ENCODE measurements around the gene ATP1A1. TPM values are rescaled to one million over a fixed set of nuclear protein-coding genes. Genes with fewer than 3 reads are reported as not detected.

ATP1A1 gene
- total and polyA plus RNA-seq, 9 of the 15 experiments (the other 6 are each of a cell fraction or from before 2014, with no cell fraction given): 99.3 to 513 (median 234) TPM

- TF ChIP-seq ZNF407 (IDR thresholded peaks at IDR 0.05; ENCODE audit: low read depth) (no peak), ETS2 (tag; IDR thresholded peaks at IDR 0.05; ENCODE audit: borderline replicate concordance, poor library complexity, severe bottlenecking) (no peak), CEBPG (CRISPR knock-in tag; IDR thresholded peaks at IDR 0.05) (no peak), CEBPG (tag; conservative IDR thresholded peaks at IDR 0.05 in 1 of 2, IDR thresholded peaks at IDR 0.05 in 1 of 2) (peak; percentile 35 to 45; a peak in 1 of 4 replicates), NR2C1 (IDR thresholded peaks at IDR 0.05) (no peak), NR2C1 (tag; IDR thresholded peaks at IDR 0.05) (peak; percentile 73), RFX1 (IDR thresholded peaks at IDR 0.05) (peak; percentile 25; the same call in 1 of the 2 replicates), ZNF175 (CRISPR knock-in tag; IDR thresholded peaks at IDR 0.05; ENCODE audit: low read depth) (no peak), RBM15 (IDR thresholded peaks at IDR 0.05; ENCODE audit: insufficient read depth, low read length) (no peak), E2F1 (CRISPR knock-in tag; IDR thresholded peaks at IDR 0.05) (no peak)
Observed at GRCh38 chr1:116334015-116334547, 39.0 kb upstream of the ATP1A1 start (continued).
